ENCODE data around the gene MAML3.

MAML3 gene

DNA sequence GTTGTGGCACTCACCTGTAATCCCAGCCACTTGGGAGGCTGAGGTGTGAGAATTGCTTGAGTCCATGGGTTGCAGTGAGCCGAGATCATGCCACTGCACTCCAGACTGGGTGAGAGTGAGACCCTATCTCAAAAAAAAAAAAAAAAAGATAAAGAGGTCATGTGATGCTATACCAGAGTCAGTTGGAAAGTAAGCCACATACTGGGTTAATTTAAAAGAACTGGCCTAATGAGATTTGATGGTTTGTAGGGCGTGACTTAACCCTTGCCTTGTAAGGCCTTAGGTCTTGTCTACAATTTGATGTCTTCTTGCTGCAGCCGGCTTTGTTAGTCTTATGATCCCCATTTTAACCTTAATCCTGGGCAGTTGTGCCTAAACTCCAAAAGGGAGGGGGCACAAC, 483.2 kb downstream of the MAML3 start:
- Histone ChIP-seq H3K4me3 (replicated peaks; ENCODE audit: insufficient read depth, low read length) (no peak overlapping the region), H3K27me3 (ENCODE audit: insufficient read depth, poor library complexity, severe bottlenecking) (no peaks in the 10 kb centered on the region), H3K27ac (replicated peaks) (no peak overlapping the region)
- no peak for DNase-seq (ENCODE audit: low read depth in 1 of 2, low spot score in 1 of 2)
- no peak for TF ChIP-seq POLR2AphosphoS5 (IDR thresholded peaks at IDR 0.05; ENCODE audit: low read depth)
- TF ChIP-seq GABPA (IDR thresholded peaks at IDR 0.05; ENCODE audit: low read depth), result no peak
- no peak for TF ChIP-seq SPI1 (IDR thresholded peaks at IDR 0.05; ENCODE audit: borderline replicate concordance, low read depth)
- TF ChIP-seq CTCF (IDR thresholded peaks at IDR 0.05; ENCODE audit: insufficient read depth, low read length), result no peak
- TF ChIP-seq, protein P1, sequence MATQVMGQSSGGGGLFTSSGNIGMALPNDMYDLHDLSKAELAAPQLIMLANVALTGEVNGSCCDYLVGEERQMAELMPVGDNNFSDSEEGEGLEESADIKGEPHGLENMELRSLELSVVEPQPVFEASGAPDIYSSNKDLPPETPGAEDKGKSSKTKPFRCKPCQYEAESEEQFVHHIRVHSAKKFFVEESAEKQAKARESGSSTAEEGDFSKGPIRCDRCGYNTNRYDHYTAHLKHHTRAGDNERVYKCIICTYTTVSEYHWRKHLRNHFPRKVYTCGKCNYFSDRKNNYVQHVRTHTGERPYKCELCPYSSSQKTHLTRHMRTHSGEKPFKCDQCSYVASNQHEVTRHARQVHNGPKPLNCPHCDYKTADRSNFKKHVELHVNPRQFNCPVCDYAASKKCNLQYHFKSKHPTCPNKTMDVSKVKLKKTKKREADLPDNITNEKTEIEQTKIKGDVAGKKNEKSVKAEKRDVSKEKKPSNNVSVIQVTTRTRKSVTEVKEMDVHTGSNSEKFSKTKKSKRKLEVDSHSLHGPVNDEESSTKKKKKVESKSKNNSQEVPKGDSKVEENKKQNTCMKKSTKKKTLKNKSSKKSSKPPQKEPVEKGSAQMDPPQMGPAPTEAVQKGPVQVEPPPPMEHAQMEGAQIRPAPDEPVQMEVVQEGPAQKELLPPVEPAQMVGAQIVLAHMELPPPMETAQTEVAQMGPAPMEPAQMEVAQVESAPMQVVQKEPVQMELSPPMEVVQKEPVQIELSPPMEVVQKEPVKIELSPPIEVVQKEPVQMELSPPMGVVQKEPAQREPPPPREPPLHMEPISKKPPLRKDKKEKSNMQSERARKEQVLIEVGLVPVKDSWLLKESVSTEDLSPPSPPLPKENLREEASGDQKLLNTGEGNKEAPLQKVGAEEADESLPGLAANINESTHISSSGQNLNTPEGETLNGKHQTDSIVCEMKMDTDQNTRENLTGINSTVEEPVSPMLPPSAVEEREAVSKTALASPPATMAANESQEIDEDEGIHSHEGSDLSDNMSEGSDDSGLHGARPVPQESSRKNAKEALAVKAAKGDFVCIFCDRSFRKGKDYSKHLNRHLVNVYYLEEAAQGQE (IDR thresholded peaks at IDR 0.05; ENCODE audit: insufficient replicate concordance, low read depth), result no peak

DNA sequence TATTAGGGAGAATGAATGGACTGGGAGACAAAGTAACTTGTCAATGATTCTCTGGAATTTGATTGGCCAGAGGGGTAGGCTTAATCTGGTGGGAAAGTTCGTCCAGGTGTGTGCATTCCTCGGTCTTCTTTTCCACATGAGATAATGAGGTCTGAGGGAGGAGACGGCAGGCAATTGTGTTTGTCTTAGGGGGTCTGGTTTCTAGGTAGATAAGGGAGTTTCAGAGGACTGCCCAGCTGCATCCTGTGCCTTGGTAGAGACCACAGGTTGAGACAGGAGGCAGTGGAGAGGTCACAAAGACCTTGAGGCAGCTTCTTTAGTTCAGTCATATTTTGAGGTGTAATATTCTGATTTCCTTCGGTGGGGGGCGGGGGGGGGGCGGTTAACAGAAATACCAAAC, 484.1 kb downstream of the MAML3 start:
- Histone ChIP-seq H3K4me3 (replicated peaks; ENCODE audit: insufficient read depth, low read length) (no peak overlapping the region), H3K27ac (replicated peaks) (no peak overlapping the region), H3K27me3 (ENCODE audit: insufficient read depth, poor library complexity, severe bottlenecking) (no peaks in the 10 kb centered on the region)
- TF ChIP-seq, protein P1 (IDR thresholded peaks at IDR 0.05; ENCODE audit: insufficient replicate concordance, low read depth), result no peak
- TF ChIP-seq GABPA (IDR thresholded peaks at IDR 0.05; ENCODE audit: low read depth), result no peak
- no peak for TF ChIP-seq CTCF (IDR thresholded peaks at IDR 0.05; ENCODE audit: insufficient read depth, low read length)
- TF ChIP-seq POLR2AphosphoS5 (IDR thresholded peaks at IDR 0.05; ENCODE audit: low read depth), result no peak
- no peak for TF ChIP-seq SPI1 (IDR thresholded peaks at IDR 0.05; ENCODE audit: borderline replicate concordance, low read depth)
- no peak for DNase-seq (ENCODE audit: low read depth in 1 of 2, low spot score in 1 of 2)

GRCh38 chr4:139669335-139669734, 484.6 kb downstream of the MAML3 start:
- TF ChIP-seq SPI1 (IDR thresholded peaks at IDR 0.05; ENCODE audit: borderline replicate concordance, low read depth), result no peak
- Histone ChIP-seq H3K4me3 (replicated peaks; ENCODE audit: insufficient read depth, low read length) (no peak overlapping the region), H3K27ac (replicated peaks) (no peak overlapping the region), H3K27me3 (ENCODE audit: insufficient read depth, poor library complexity, severe bottlenecking) (no peaks in the 10 kb centered on the region)
- DNase-seq (ENCODE audit: low read depth in 1 of 2, low spot score in 1 of 2), result no peak

DNA sequence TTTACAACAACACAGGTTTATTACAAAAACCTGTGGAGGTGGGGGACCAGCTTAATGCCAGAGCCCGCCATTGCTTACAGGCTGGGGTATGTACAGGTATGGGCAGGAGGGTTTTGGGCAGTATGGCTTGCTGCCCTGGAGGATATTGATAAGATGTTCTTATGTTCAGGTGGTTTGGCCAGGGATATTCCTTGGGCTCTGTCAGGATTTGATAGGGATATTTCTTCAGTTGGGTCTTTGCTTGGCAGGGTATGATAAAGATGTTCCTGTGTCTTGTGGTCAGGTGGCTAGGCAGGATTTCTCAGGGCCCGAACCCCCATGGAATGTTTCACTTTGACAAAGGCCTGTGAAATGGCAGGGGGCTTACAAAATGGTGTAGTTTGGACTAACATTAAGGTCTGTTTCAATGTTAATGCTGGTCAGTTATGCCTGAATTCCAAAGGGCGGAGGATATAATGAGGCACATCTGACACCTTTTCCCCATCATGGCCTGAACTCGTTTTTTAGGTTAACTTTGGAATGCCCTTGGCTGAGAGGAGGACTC, 485.3 kb downstream of the MAML3 start:
- DNase-seq (ENCODE audit: low read depth in 1 of 2, low spot score in 1 of 2), result no peak
- H3K4me3 ChIP-seq (replicated peaks; ENCODE audit: insufficient read depth, low read length), result no peak overlapping the region
- H3K27ac ChIP-seq (replicated peaks), result no peak overlapping the region
- TF ChIP-seq CTCF (IDR thresholded peaks at IDR 0.05; ENCODE audit: insufficient read depth, low read length), result no peak
- H3K27me3 ChIP-seq (ENCODE audit: insufficient read depth, poor library complexity, severe bottlenecking), result no peaks in the 10 kb centered on the region

Measured in HL-60 (cell line).